Activated CD4-positive, alpha-beta T cell treated with anti-CD3 and anti-CD28 coated beads, Interleukin-2, Interleukin-6, amounts not matched to agents 100 ng/mL and 50 ng/mL, durations not matched to agents 16 hours and 8 hours (primary cell): ENCODE results near the gene TSC22D2.

Experiments used
- DNase-seq: peaks from one replicate; pipeline ENCODE4 v3.0.0-alpha.2; 2020

The TSC22D2 gene

GRCh38 chr3:150408221-150409124, at the start of gene TSC22D2:
Gene TSC22D2, plus strand, starts transcription at chr3:150408298. Its CDS starts 1,053 bp downstream, at chr3:150409351.
- DNase-seq, result peak; percentile 95

GRCh38 chr3:150359381-150359780, 48.7 kb upstream of the TSC22D2 start:
- no peak for DNase-seq

- no peak for DNase-seq
Observed at GRCh38 chr3:150360966-150361365, 47.1 kb upstream of the TSC22D2 start.

GRCh38 chr3:150362515-150363302, 45.4 kb upstream of the TSC22D2 start:
- DNase-seq, result no peak

- no peak for DNase-seq
Observed at GRCh38 chr3:150363420-150363819, 44.7 kb upstream of the TSC22D2 start.

GRCh38 chr3:150365132-150365604, 42.9 kb upstream of the TSC22D2 start:
- DNase-seq, result peak; percentile 20

- no peak for DNase-seq
Observed at GRCh38 chr3:150367757-150368156, 40.3 kb upstream of the TSC22D2 start.

GRCh38 chr3:150370122-150370602, 37.9 kb upstream of the TSC22D2 start:
- no peak for DNase-seq

GRCh38 chr3:150370999-150371398, 37.1 kb upstream of the TSC22D2 start:
- DNase-seq, result no peak

- no peak for DNase-seq
Observed at GRCh38 chr3:150371741-150372254, 36.3 kb upstream of the TSC22D2 start.

GRCh38 chr3:150372320-150372719, 35.8 kb upstream of the TSC22D2 start:
- no peak for DNase-seq

- DNase-seq, result no peak
Observed at GRCh38 chr3:150372722-150373121, 35.4 kb upstream of the TSC22D2 start.

GRCh38 chr3:150373234-150373875, 34.7 kb upstream of the TSC22D2 start:
- DNase-seq, result no peak

GRCh38 chr3:150374975-150375374, 33.1 kb upstream of the TSC22D2 start:
- no peak for DNase-seq

GRCh38 chr3:150376001-150376848, 31.9 kb upstream of the TSC22D2 start:
- no peak for DNase-seq

- DNase-seq, result no peak
Observed at GRCh38 chr3:150377601-150378300, 30.3 kb upstream of the TSC22D2 start.

- no peak for DNase-seq
Observed at GRCh38 chr3:150378301-150378748, 29.8 kb upstream of the TSC22D2 start.

GRCh38 chr3:150379469-150379868, 28.6 kb upstream of the TSC22D2 start:
- no peak for DNase-seq

- peak; percentile 75 for DNase-seq
Observed at GRCh38 chr3:150384296-150385212, 23.5 kb upstream of the TSC22D2 start.
